GM12878 (cell line): ENCODE measurements around the gene KLC3. TPM values are rescaled to one million over a fixed set of nuclear protein-coding genes. Genes with fewer than 3 reads are reported as not detected.

ENCODE experiments used
- ATAC-seq: fragments of 200-7000 bp; cut with Tn5 transposase; 3 replicates; pipeline ENCODE4 v1.9.1; 2020; ENCODE audit warnings: mild to moderate bottlenecking, moderate library complexity
- BruUV-seq: library from RNA; stranded (reverse); fragments of 400-500 nt; replicated peaks from 2 replicates; lab custom pipeline; 2021; lab: Mats Ljungman, UMichigan
- CTCF ChIA-PET: fragments of 300-600 bp; sonication (Branson Sonifier 250); formaldehyde crosslinking; extraction: SDS; loops from one replicate; lab custom pipeline; 2021; ENCODE audit warnings: inconsistent platforms; lab: Yijun Ruan, JAX
- POLR2A ChIA-PET: fragments of 350-600 bp; formaldehyde crosslinking; extraction: SDS; loops from one replicate; lab custom pipeline; 2021; ENCODE audit warnings: inconsistent platforms; lab: Charles Lee
- RAD21 ChIA-PET: fragments of 300-600 bp; sonication (Branson Sonifier 250); formaldehyde crosslinking; loops from one replicate; lab custom pipeline; 2023; ENCODE audit warnings: antibody characterized with exemption; ENCODE audit not compliant: unreplicated experiment; lab: Charles Lee
- SMC1A ChIA-PET: fragments of 300-600 bp; sonication (Branson Sonifier 250); formaldehyde crosslinking; loops from one replicate; lab custom pipeline; 2023; ENCODE audit not compliant: unreplicated experiment, uncharacterized antibody; lab: Charles Lee
- DNase-seq: peaks from one replicate; pipeline ENCODE4 v3.0.0-alpha.2; 2011; ENCODE audit warnings: low read depth, low spot score
- FAIRE-seq: peaks from 3 replicates; lab custom pipeline; 2011; peaks lifted over from hg19 to GRCh38; lab: Jason Lieb, UNC
- H2AFZ ChIP-seq: 2 replicates; pipeline ENCODE4 v1.6.0; 2011; ENCODE audit warnings: low read depth, low read length, control low read depth; ENCODE audit not compliant: control insufficient read depth
- H3K27ac ChIP-seq: 2 replicates; pipeline ENCODE4 v1.5.1; 2011; ENCODE audit warnings: control low read depth; ENCODE audit not compliant: control insufficient read depth, insufficient read depth
- H3K27me3 ChIP-seq, 2 experiments: replicated peaks in 1 of 2; 2 replicates each; pipeline versions ENCODE4 v1.6.0 to v1.6.1; 2011; ENCODE audit warnings: low read length in 1 of 2; ENCODE audit not compliant: control insufficient read depth in 2 of 2, insufficient read depth in 2 of 2
- H3K36me3 ChIP-seq, 2 experiments: 2 replicates each; pipeline ENCODE4 v1.5.1; 2011; ENCODE audit warnings: low read length in 1 of 2; ENCODE audit not compliant: control insufficient read depth in 2 of 2, insufficient read depth in 2 of 2
- H3K4me1 ChIP-seq: 2 replicates; pipeline ENCODE4 v1.6.1; 2011; ENCODE audit warnings: mild to moderate bottlenecking, low read length, moderate library complexity, mixed read lengths; ENCODE audit not compliant: control insufficient read depth, insufficient read depth
- H3K4me2 ChIP-seq: 2 replicates; pipeline ENCODE4 v1.6.0; 2011; ENCODE audit warnings: control low read depth; ENCODE audit not compliant: control insufficient read depth, insufficient read depth
- H3K4me3 ChIP-seq: fragments of 200-600 bp; sonication (generic); 2 replicates; pipeline ENCODE4 v1.5.1; 2016
- H3K79me2 ChIP-seq: 2 replicates; pipeline ENCODE4 v1.6.0; 2011; ENCODE audit warnings: low read length; ENCODE audit not compliant: control insufficient read depth, insufficient read depth
- H3K9ac ChIP-seq: 2 replicates; pipeline ENCODE4 v1.8.0; 2011; ENCODE audit warnings: low read length, control low read depth, mixed read lengths; ENCODE audit not compliant: control insufficient read depth, insufficient read depth
- H3K9me3 ChIP-seq: replicated peaks from 3 replicates; pipeline ENCODE4 v1.5.1; 2011; ENCODE audit warnings: mild to moderate bottlenecking, low read length; ENCODE audit not compliant: control insufficient read depth, insufficient read depth
- H4K20me1 ChIP-seq: 2 replicates; pipeline ENCODE4 v1.6.0; 2011; ENCODE audit not compliant: control insufficient read depth, insufficient read depth
- ATF7 ChIP-seq: fragments of 450-650 bp; IDR thresholded peaks from 2 replicates; pipeline ENCODE4 v1.6.1; 2016; ENCODE audit warnings: low read depth, mild to moderate bottlenecking
- CEBPB ChIP-seq, 2 experiments: fragments of 150-350 bp in 1 of 2; IDR thresholded peaks; 2 replicates each; pipeline ENCODE4 v1.6.1; 2012 to 2014; ENCODE audit warnings: low read depth in 2 of 2, low read length in 2 of 2, borderline replicate concordance in 1 of 2, inconsistent platforms in 1 of 2
- FOXK2 ChIP-seq: fragments of 450-650 bp; IDR thresholded peaks from 2 replicates; pipeline ENCODE4 v1.6.1; 2017; ENCODE audit warnings: mild to moderate bottlenecking, moderate library complexity
- GABPA ChIP-seq: IDR thresholded peaks from 2 replicates; pipeline ENCODE4 v1.6.1; 2014; ENCODE audit warnings: antibody characterized with exemption, low read depth, mild to moderate bottlenecking, inconsistent platforms
- TAF1 ChIP-seq: IDR thresholded peaks from 2 replicates; pipeline ENCODE4 v1.6.1; 2011; ENCODE audit warnings: mild to moderate bottlenecking, low read depth, low read length, borderline replicate concordance
- TCF3 ChIP-seq: IDR thresholded peaks from 2 replicates; pipeline ENCODE4 v1.6.1; 2012; ENCODE audit warnings: low read depth, mild to moderate bottlenecking, low read length, borderline replicate concordance; ENCODE audit not compliant: insufficient read depth
- TCF7 ChIP-seq: IDR thresholded peaks from 2 replicates; pipeline ENCODE4 v1.6.1; 2014; ENCODE audit warnings: antibody characterized with exemption, borderline replicate concordance
- WGBS: methylation state at CpG from one replicate; pipeline ENCODE4 v1.1.6; 2016; ENCODE audit warnings: low lambda C conversion rate; ENCODE audit not compliant: insufficient replicate concordance, insufficient coverage; ENCODE audit errors: missing lambda C conversion rate; 5-methylcytosine and 5-hydroxymethylcytosine counted together
- in situ Hi-C: fragments of 300-500 bp; cut with MboI; formaldehyde crosslinking; loops from 9 replicates; pipeline ENCODE4 v1.14.3; 2018; ENCODE audit warnings: mixed read lengths
- intact Hi-C: fragments of 100-400 bp; cut with micrococcal nuclease; formaldehyde crosslinking; loops from one replicate; pipeline ENCODE4 v1.14.2; 2022; ENCODE audit not compliant: unreplicated experiment
- polyA plus RNA-seq, 11 experiments: library from polyadenylated mRNA; depleted of rRNA in 4 of 11; unstranded in 6 of 11; stranded (reverse) in 5 of 11; fragments of >200 nt; fragmentation: Nextera tagmentation in 4 of 11; fragmentation: Illumina TruSeq in 1 of 11; extraction: Ambion mirVana in 4 of 11; extraction: Trizol in 1 of 11; gene quantifications; 1 replicate in 1 of 11; 2 replicates in 10 of 11; pipeline versions ENCODE4 v1.2.1 to v1.2.3, GENCODE V29; 2011 to 2016; ENCODE audit warnings: inconsistent platforms in 2 of 11, missing spikeins in 2 of 11, low read depth in 1 of 11
- total RNA-seq, 4 experiments: library from RNA; depleted of rRNA in 3 of 4; stranded (reverse); fragments of >200 nt in 3 of 4; fragmentation: Illumina TruSeq in 1 of 4; extraction: Trizol in 1 of 4; gene quantifications; 2 replicates each; pipeline versions ENCODE4 v1.2.1 to v1.2.3, GENCODE V29; 2013 to 2021
- TF ChIP-seq, protein P1 (sequence below): fragments of 450-650 bp; IDR thresholded peaks from 2 replicates; pipeline ENCODE4 v1.6.1; 2018; ENCODE audit warnings: mild to moderate bottlenecking, low read depth, moderate library complexity; ENCODE audit not compliant: partially characterized antibody
- TF ChIP-seq, protein P2 (sequence below): IDR thresholded peaks from 2 replicates; pipeline ENCODE4 v1.6.1; 2012; ENCODE audit warnings: low read depth, low read length, improper control_type of control experiment

Gene KLC3
- total and polyA plus RNA-seq, 10 of the 15 experiments (the other 5 are each of a cell fraction or from before 2014, with no cell fraction given) = 0.03 to 0.38 (median 0.28) TPM; not detected in 5

DNA sequence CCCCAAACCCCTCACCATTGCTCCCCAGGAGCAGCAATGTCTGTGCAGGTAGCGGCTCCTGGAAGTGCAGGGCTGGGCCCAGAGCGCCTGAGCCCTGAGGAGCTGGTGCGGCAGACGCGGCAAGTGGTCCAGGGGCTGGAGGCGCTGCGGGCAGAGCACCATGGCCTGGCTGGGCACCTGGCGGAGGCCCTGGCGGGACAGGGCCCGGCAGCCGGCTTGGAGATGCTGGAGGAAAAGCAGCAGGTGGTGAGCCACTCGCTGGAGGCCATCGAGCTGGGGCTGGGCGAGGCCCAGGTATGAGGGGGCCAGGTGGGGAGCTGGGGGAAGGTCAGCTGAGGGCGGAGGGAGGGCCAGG lies 4.9 kb downstream of the KLC3 start:
- ChIA-PET CTCF (interaction anchor here (0.5 kb wide), 1 partner anchor 613 kb away, joined by 3 read pairs; no protein-coding TSS in a partner anchor), POLR2A (no interaction called here), RAD21 (no interaction called here), SMC1A (no interaction called here)
- no peaks in the 10 kb centered on the region for H3K36me3 ChIP-seq
- H2AFZ ChIP-seq = no peak overlapping the region
- in situ Hi-C loops (no loop called here), intact Hi-C loops (no loop called here)
- H3K4me1 ChIP-seq = 0 out of 2 replicates have a peak, but pooled peaks cover under 1% of the 10 kb centered on the region
- H3K4me3 ChIP-seq = no peak overlapping the region
- no peaks in the 10 kb centered on the region for H3K79me2 ChIP-seq
- 76% methylated on average over 15 of the region's 15 CpGs for WGBS
- DNase-seq (no peak), FAIRE-seq (no peak), ATAC-seq (no peak)
- no peak overlapping the region for H3K9ac ChIP-seq
- no peak overlapping the region for H3K4me2 ChIP-seq
- H3K9me3 ChIP-seq = no peaks in the 10 kb centered on the region
- TF ChIP-seq TCF3 (no peak), GABPA (no peak), CEBPB (IDR thresholded peaks at IDR 0.05; ENCODE audit: borderline replicate concordance in 1 of 2, low read depth in 2 of 2, low read length in 2 of 2) (no peak), ATF7 (no peak), TCF7 (no peak), TAF1 (no peak), FOXK2 (no peak)
- TF ChIP-seq, protein P1, sequence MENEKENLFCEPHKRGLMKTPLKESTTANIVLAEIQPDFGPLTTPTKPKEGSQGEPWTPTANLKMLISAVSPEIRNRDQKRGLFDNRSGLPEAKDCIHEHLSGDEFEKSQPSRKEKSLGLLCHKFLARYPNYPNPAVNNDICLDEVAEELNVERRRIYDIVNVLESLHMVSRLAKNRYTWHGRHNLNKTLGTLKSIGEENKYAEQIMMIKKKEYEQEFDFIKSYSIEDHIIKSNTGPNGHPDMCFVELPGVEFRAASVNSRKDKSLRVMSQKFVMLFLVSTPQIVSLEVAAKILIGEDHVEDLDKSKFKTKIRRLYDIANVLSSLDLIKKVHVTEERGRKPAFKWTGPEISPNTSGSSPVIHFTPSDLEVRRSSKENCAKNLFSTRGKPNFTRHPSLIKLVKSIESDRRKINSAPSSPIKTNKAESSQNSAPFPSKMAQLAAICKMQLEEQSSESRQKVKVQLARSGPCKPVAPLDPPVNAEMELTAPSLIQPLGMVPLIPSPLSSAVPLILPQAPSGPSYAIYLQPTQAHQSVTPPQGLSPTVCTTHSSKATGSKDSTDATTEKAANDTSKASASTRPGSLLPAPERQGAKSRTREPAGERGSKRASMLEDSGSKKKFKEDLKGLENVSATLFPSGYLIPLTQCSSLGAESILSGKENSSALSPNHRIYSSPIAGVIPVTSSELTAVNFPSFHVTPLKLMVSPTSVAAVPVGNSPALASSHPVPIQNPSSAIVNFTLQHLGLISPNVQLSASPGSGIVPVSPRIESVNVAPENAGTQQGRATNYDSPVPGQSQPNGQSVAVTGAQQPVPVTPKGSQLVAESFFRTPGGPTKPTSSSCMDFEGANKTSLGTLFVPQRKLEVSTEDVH = no peak
- TF ChIP-seq, protein P2, sequence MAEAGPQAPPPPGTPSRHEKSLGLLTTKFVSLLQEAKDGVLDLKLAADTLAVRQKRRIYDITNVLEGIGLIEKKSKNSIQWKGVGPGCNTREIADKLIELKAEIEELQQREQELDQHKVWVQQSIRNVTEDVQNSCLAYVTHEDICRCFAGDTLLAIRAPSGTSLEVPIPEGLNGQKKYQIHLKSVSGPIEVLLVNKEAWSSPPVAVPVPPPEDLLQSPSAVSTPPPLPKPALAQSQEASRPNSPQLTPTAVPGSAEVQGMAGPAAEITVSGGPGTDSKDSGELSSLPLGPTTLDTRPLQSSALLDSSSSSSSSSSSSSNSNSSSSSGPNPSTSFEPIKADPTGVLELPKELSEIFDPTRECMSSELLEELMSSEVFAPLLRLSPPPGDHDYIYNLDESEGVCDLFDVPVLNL = no peak
- BruUV-seq = no TSS peak
- no peaks in the 10 kb centered on the region for H4K20me1 ChIP-seq
- H3K27me3 ChIP-seq = 0 out of 4 replicates have a peak, but pooled peaks cover 0 to 1% of the 10 kb centered on the region in 2 experiments
- no peak overlapping the region for H3K27ac ChIP-seq
